ENCODE results near the gene C5orf46. TPM values are rescaled to one million over a fixed set of nuclear protein-coding genes. Genes with fewer than 3 reads are reported as not detected.

Gene C5orf46
- total RNA-seq, 6 donors from 2014 or later: not detected

- Histone ChIP-seq H3K4me3 (no peak overlapping the region), H3K36me3 (no peaks in the 10 kb centered on the region), H3K27ac (peak overlapping the region in 3 of 4 donors; percentile 13 to 66 (median 64)), H3K9me3 (no peaks in the 10 kb centered on the region), H3K27me3 (no peaks in the 10 kb centered on the region), H3K4me1 (peaks cover 0 to 9% (median 0%) of the 10 kb centered on the region in 4 donors)
- peak in 1 of 4 donors; percentile 27 for TF ChIP-seq POLR2A (IDR thresholded peaks at IDR 0.05)
- TF ChIP-seq POLR2AphosphoS5 (IDR thresholded peaks at IDR 0.05): peak in 1 of 2 donors; percentile 3
- TF ChIP-seq EP300 (IDR thresholded peaks at IDR 0.05): no peak
- 76 to 78% methylated on average over 2 to 4 of the region's 4 CpGs for WGBS, 2 donors
- peak; percentile 49 to 89 for ATAC-seq (ENCODE audit: low FRiP score in 2 of 2)
- DNase-seq: peak in 1 of 2 donors; percentile 72
Observed at GRCh38 chr5:147939431-147940114, 33.2 kb upstream of the C5orf46 start.

GRCh38 chr5:147935032-147935431, 28.7 kb upstream of the C5orf46 start:
- Histone ChIP-seq H3K9me3 (no peaks in the 10 kb centered on the region), H3K27me3 (no peaks in the 10 kb centered on the region), H3K4me1 (peaks cover 0 to 8% (median 3%) of the 10 kb centered on the region in 4 donors), H3K27ac (no peak overlapping the region), H3K36me3 (no peaks in the 10 kb centered on the region), H3K4me3 (no peak overlapping the region)
- TF ChIP-seq POLR2AphosphoS5 (IDR thresholded peaks at IDR 0.05) (no peak), POLR2A (IDR thresholded peaks at IDR 0.05) (no peak), EP300 (IDR thresholded peaks at IDR 0.05) (no peak)
- TF ChIP-seq, protein P1, sequence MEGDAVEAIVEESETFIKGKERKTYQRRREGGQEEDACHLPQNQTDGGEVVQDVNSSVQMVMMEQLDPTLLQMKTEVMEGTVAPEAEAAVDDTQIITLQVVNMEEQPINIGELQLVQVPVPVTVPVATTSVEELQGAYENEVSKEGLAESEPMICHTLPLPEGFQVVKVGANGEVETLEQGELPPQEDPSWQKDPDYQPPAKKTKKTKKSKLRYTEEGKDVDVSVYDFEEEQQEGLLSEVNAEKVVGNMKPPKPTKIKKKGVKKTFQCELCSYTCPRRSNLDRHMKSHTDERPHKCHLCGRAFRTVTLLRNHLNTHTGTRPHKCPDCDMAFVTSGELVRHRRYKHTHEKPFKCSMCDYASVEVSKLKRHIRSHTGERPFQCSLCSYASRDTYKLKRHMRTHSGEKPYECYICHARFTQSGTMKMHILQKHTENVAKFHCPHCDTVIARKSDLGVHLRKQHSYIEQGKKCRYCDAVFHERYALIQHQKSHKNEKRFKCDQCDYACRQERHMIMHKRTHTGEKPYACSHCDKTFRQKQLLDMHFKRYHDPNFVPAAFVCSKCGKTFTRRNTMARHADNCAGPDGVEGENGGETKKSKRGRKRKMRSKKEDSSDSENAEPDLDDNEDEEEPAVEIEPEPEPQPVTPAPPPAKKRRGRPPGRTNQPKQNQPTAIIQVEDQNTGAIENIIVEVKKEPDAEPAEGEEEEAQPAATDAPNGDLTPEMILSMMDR (IDR thresholded peaks at IDR 0.05): peak in 5 of 6 experiments; percentile 13 to 66 (median 59)
- 0 to 4% methylated on average over 3 of the region's 3 CpGs for WGBS, 2 donors
- ATAC-seq (ENCODE audit: low FRiP score in 2 of 2) (peak; percentile 72), DNase-seq (no peak)

DNA sequence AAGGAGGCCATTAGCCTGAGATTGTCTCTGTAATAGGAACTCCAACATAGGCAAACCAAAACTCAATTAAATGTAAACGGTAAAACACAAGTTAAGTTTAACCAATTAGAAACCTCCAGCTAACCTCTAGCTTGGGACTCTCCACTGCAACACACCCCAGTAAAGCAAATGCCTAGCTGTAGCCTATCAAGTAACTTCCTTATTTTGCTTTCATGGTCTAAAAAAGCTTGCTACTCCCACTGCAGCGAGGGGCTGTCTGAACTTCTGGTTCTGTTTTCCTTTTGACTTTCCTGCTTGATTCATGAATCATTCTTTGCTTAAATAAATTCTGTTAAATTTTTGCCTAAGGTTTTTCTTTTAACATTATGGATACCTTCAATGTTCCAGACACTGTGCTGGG, 24.4 kb upstream of the C5orf46 start:
- TF ChIP-seq POLR2A (IDR thresholded peaks at IDR 0.05) (no peak), POLR2AphosphoS5 (IDR thresholded peaks at IDR 0.05) (no peak), EP300 (IDR thresholded peaks at IDR 0.05) (no peak)
- TF ChIP-seq, protein P1 (IDR thresholded peaks at IDR 0.05): no peak
- 57 to 84% methylated on average over 2 of the region's 2 CpGs for WGBS, 2 donors
- Histone ChIP-seq H3K4me1 (peaks cover 0 to 5% (median 0%) of the 10 kb centered on the region in 4 donors), H3K36me3 (no peaks in the 10 kb centered on the region), H3K4me3 (no peak overlapping the region), H3K27me3 (no peaks in the 10 kb centered on the region), H3K27ac (no peak overlapping the region), H3K9me3 (no peaks in the 10 kb centered on the region)
- ATAC-seq (ENCODE audit: low FRiP score in 2 of 2): peak in 1 of 2 donors; percentile 60
- no peak for DNase-seq

- H3K4me1 ChIP-seq: peaks cover 0 to 5% (median 0%) of the 10 kb centered on the region in 4 donors
- no peak overlapping the region for H3K4me3 ChIP-seq
- no peaks in the 10 kb centered on the region for H3K36me3 ChIP-seq
- ATAC-seq (ENCODE audit: low FRiP score in 2 of 2) (no peak), DNase-seq (no peak)
- H3K27ac ChIP-seq: no peak overlapping the region
- H3K9me3 ChIP-seq: no peaks in the 10 kb centered on the region
- TF ChIP-seq EP300 (IDR thresholded peaks at IDR 0.05): no peak
- no peak for TF ChIP-seq POLR2A (IDR thresholded peaks at IDR 0.05)
- TF ChIP-seq, protein P1 (IDR thresholded peaks at IDR 0.05): no peak
- no peak for TF ChIP-seq POLR2AphosphoS5 (IDR thresholded peaks at IDR 0.05)
- no peaks in the 10 kb centered on the region for H3K27me3 ChIP-seq
- 22 to 28% methylated on average over 3 of the region's 3 CpGs for WGBS, 2 donors
Observed at GRCh38 chr5:147927901-147928300, 21.6 kb upstream of the C5orf46 start.

GRCh38 chr5:147925020-147925419, 18.7 kb upstream of the C5orf46 start:
- TF ChIP-seq, protein P1 (IDR thresholded peaks at IDR 0.05): no peak
- no peak for TF ChIP-seq POLR2A (IDR thresholded peaks at IDR 0.05)
- TF ChIP-seq EP300 (IDR thresholded peaks at IDR 0.05): no peak
- no peak for TF ChIP-seq POLR2AphosphoS5 (IDR thresholded peaks at IDR 0.05)
- no peak for ATAC-seq (ENCODE audit: low FRiP score in 2 of 2)
- Histone ChIP-seq H3K27me3 (no peaks in the 10 kb centered on the region), H3K4me1 (no peaks in the 10 kb centered on the region), H3K27ac (no peak overlapping the region), H3K9me3 (no peaks in the 10 kb centered on the region), H3K4me3 (no peak overlapping the region), H3K36me3 (no peaks in the 10 kb centered on the region)
- WGBS, 2 donors: 82 to 91% methylated on average over 4 of the region's 4 CpGs
- no peak for DNase-seq
